GM12878 (cell line): ENCODE results near the gene NSMCE1. TPM values are rescaled to one million over a fixed set of nuclear protein-coding genes. Genes with fewer than 3 reads are reported as not detected.

Experiments used
- BRCA1 ChIP-seq: IDR thresholded peaks from 2 replicates; pipeline ENCODE4 v1.6.1; 2011; ENCODE audit warnings: low read depth, low read length, improper control_type of control experiment
- EGR1 ChIP-seq, 2 experiments: IDR thresholded peaks; 1 replicate in 1 of 2; 2 replicates in 1 of 2; pipeline ENCODE4 v1.6.1; 2011 to 2012; ENCODE audit warnings: low read depth in 2 of 2, low read length in 2 of 2, borderline replicate concordance in 1 of 2, mild to moderate bottlenecking in 1 of 2, moderate library complexity in 1 of 2
- HDAC6 ChIP-seq: fragments of 200-600 bp; sonication (generic); IDR thresholded peaks from one replicate; pipeline ENCODE4 v1.8.0; 2017; ENCODE audit warnings: antibody characterized with exemption; ENCODE audit not compliant: unreplicated experiment
- RELA ChIP-seq: fragments of 450-650 bp; IDR thresholded peaks from 2 replicates; pipeline ENCODE4 v1.8.0; 2014; ENCODE audit warnings: borderline replicate concordance; ENCODE audit not compliant: partially characterized antibody
- RUNX3 ChIP-seq: IDR thresholded peaks from 2 replicates; pipeline ENCODE4 v1.6.1; 2012; ENCODE audit warnings: low read length, inconsistent platforms
- SMARCA5 ChIP-seq: fragments of 450-650 bp; IDR thresholded peaks from 2 replicates; pipeline ENCODE4 v1.6.1; 2017; ENCODE audit warnings: mild to moderate bottlenecking
- TBL1XR1 ChIP-seq: IDR thresholded peaks from 2 replicates; pipeline ENCODE4 v1.6.1; 2012; ENCODE audit warnings: low read depth, low read length, improper control_type of control experiment
- polyA plus RNA-seq, 11 experiments: library from polyadenylated mRNA; depleted of rRNA in 4 of 11; unstranded in 6 of 11; stranded (reverse) in 5 of 11; fragments of >200 nt; fragmentation: Nextera tagmentation in 4 of 11; fragmentation: Illumina TruSeq in 1 of 11; extraction: Ambion mirVana in 4 of 11; extraction: Trizol in 1 of 11; gene quantifications; 1 replicate in 1 of 11; 2 replicates in 10 of 11; pipeline versions ENCODE4 v1.2.1 to v1.2.3, GENCODE V29; 2011 to 2016; ENCODE audit warnings: inconsistent platforms in 2 of 11, missing spikeins in 2 of 11, low read depth in 1 of 11
- total RNA-seq, 4 experiments: library from RNA; depleted of rRNA in 3 of 4; stranded (reverse); fragments of >200 nt in 3 of 4; fragmentation: Illumina TruSeq in 1 of 4; extraction: Trizol in 1 of 4; gene quantifications; 2 replicates each; pipeline versions ENCODE4 v1.2.1 to v1.2.3, GENCODE V29; 2013 to 2021
- TF ChIP-seq, protein P1 (sequence below): fragments of 450-650 bp; IDR thresholded peaks from 2 replicates; pipeline ENCODE4 v1.6.1; 2018; ENCODE audit warnings: borderline replicate concordance, mild to moderate bottlenecking; ENCODE audit not compliant: partially characterized antibody
- TF ChIP-seq, protein P2 (sequence below): fragments of 450-650 bp; IDR thresholded peaks from 2 replicates; pipeline ENCODE4 v1.6.1; 2014; ENCODE audit warnings: mild to moderate bottlenecking
- TF ChIP-seq, protein P3 (sequence below): fragments of 450-650 bp; IDR thresholded peaks from 2 replicates; pipeline ENCODE4 v1.6.1; 2016; ENCODE audit warnings: mild to moderate bottlenecking

Gene NSMCE1
- total and polyA plus RNA-seq, 10 of the 15 experiments (the other 5 are each of a cell fraction or from before 2014, with no cell fraction given) = 54.0 to 214 (median 71.4) TPM

DNA sequence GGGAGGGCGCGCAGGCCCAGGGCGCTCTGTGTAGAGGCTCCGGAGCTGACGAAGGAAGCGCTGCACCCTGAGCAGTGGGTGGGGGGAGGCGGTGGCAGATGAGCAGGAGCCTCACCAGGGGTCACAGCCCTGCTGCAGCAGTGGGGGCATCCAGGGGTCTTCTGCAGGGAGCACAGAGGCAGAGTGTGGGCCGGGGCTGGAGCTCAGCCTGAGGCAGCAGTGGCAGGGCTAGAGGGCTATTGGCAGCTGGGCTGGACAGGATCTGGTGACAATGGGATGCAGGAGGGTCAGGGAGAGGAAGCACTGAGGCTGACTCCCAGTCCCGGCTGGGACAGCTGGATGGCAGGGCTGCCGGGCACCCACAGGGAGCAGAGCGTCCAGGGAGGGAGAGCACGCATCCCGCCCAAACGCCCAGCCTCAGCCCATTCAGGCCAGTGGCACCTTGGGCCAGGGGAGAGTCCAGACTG, 44.3 kb downstream of the NSMCE1 start (continued):
- TF ChIP-seq, protein P1, sequence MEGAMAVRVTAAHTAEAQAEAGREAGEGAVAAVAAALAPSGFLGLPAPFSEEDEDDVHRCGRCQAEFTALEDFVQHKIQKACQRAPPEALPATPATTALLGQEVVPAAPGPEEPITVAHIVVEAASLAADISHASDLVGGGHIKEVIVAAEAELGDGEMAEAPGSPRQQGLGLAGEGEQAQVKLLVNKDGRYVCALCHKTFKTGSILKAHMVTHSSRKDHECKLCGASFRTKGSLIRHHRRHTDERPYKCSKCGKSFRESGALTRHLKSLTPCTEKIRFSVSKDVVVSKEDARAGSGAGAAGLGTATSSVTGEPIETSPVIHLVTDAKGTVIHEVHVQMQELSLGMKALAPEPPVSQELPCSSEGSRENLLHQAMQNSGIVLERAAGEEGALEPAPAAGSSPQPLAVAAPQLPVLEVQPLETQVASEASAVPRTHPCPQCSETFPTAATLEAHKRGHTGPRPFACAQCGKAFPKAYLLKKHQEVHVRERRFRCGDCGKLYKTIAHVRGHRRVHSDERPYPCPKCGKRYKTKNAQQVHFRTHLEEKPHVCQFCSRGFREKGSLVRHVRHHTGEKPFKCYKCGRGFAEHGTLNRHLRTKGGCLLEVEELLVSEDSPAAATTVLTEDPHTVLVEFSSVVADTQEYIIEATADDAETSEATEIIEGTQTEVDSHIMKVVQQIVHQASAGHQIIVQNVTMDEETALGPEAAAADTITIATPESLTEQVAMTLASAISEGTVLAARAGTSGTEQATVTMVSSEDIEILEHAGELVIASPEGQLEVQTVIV = no peak
- TF ChIP-seq BRCA1 = no peak
- TF ChIP-seq RUNX3 = no peak
- no peak for TF ChIP-seq TBL1XR1
- TF ChIP-seq EGR1 (IDR thresholded peaks at IDR 0.05; ENCODE audit: borderline replicate concordance in 1 of 2, low read depth in 2 of 2, low read length in 2 of 2) = no peak
- TF ChIP-seq HDAC6 = no peak
- TF ChIP-seq SMARCA5 = no peak
- TF ChIP-seq RELA = no peak
- TF ChIP-seq, protein P2, sequence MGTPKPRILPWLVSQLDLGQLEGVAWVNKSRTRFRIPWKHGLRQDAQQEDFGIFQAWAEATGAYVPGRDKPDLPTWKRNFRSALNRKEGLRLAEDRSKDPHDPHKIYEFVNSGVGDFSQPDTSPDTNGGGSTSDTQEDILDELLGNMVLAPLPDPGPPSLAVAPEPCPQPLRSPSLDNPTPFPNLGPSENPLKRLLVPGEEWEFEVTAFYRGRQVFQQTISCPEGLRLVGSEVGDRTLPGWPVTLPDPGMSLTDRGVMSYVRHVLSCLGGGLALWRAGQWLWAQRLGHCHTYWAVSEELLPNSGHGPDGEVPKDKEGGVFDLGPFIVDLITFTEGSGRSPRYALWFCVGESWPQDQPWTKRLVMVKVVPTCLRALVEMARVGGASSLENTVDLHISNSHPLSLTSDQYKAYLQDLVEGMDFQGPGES = no peak
- TF ChIP-seq, protein P3, sequence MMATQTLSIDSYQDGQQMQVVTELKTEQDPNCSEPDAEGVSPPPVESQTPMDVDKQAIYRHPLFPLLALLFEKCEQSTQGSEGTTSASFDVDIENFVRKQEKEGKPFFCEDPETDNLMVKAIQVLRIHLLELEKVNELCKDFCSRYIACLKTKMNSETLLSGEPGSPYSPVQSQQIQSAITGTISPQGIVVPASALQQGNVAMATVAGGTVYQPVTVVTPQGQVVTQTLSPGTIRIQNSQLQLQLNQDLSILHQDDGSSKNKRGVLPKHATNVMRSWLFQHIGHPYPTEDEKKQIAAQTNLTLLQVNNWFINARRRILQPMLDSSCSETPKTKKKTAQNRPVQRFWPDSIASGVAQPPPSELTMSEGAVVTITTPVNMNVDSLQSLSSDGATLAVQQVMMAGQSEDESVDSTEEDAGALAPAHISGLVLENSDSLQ = no peak
